ENCODE results near the gene ECT2L.

Gene ECT2L

DNA sequence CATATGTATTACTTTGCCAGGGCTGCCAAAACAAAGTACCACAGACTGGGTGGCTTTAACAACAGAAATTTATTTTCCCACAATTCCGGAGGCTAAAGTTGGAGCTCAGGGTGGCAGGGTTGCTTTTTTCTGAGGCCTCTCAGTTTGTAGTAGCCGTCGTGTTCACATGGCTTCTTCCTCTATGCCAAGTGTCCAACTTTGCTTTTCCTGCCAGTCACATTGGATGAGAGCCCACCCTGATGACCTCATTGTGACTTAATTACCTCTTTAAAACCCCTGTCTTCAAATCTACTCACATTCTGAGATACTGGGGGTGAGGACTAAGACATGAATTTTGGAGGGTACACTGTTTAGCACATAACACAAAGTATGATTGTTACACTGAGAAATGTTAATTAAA lies 9.9 kb upstream of the ECT2L start:
- Histone ChIP-seq H3K4me1 (no peaks in the 10 kb centered on the region; the same call in none of the 2 replicates), H3K27me3 (ENCODE audit: low read depth) (no peaks in the 10 kb centered on the region), H3K4me3 (no peak overlapping the region), H3K36me3 (replicated peaks) (no peaks in the 10 kb centered on the region; the same call in 1 of the 2 replicates), H3K9me3 (no peaks in the 10 kb centered on the region)
- in situ Hi-C loops (cut with MboI; ENCODE audit: low sequenced_read_pairs) = no loop called here
- DNase-seq (ENCODE audit: low spot score in 2 of 2) = no peak

GRCh38 chr6:138787138-138787537 lies 8.7 kb upstream of the ECT2L start:
- no peaks in the 10 kb centered on the region for H3K9me3 ChIP-seq
- H3K36me3 ChIP-seq (replicated peaks) = no peaks in the 10 kb centered on the region; the same call in 1 of the 2 replicates
- H3K4me3 ChIP-seq = no peak overlapping the region
- no peak for DNase-seq (ENCODE audit: low spot score in 2 of 2)
- no peaks in the 10 kb centered on the region for H3K27me3 ChIP-seq (ENCODE audit: low read depth)
- H3K4me1 ChIP-seq = no peaks in the 10 kb centered on the region; the same call in none of the 2 replicates
- in situ Hi-C loops (cut with MboI; ENCODE audit: low sequenced_read_pairs) = no loop called here

DNA sequence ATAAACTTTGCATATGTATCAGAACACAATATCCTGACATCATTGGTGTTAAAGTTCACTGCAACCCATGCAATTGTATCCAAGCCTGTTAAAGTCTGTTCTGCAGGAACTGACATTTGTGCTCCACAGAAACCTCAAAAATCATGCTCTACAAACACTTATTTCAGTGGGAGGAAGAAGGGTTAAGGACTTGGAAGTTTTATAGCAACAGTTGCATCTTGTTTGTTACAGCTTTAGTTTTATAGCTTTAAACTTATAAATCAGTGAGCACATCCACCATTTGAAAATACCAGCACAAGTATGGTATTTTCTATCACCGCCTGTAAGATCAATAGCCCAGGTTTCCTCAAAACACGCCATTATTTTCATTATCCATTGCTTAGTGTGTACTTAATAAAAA lies 884 bp downstream of the ECT2L start:
- Histone ChIP-seq H3K4me1 (no peaks in the 10 kb centered on the region), H3K36me3 (replicated peaks) (no peaks in the 10 kb centered on the region), H3K4me3 (no peak overlapping the region), H3K9me3 (no peaks in the 10 kb centered on the region), H3K27me3 (ENCODE audit: low read depth) (no peaks in the 10 kb centered on the region)
- in situ Hi-C loops (cut with MboI; ENCODE audit: low sequenced_read_pairs) = no loop called here
- DNase-seq (ENCODE audit: low spot score in 2 of 2) = no peak

- DNase-seq (ENCODE audit: low spot score in 2 of 2) = no peak
- Histone ChIP-seq H3K4me1 (no peaks in the 10 kb centered on the region), H3K36me3 (replicated peaks) (no peaks in the 10 kb centered on the region), H3K4me3 (no peak overlapping the region), H3K27me3 (ENCODE audit: low read depth) (no peaks in the 10 kb centered on the region), H3K9me3 (no peaks in the 10 kb centered on the region)
- in situ Hi-C loops (cut with MboI; ENCODE audit: low sequenced_read_pairs) = no loop called here
Observed at GRCh38 chr6:138797806-138798446, 2.0 kb downstream of the ECT2L start.

GRCh38 chr6:138800377-138801150 lies 4.7 kb downstream of the ECT2L start:
- no peaks in the 10 kb centered on the region for H3K9me3 ChIP-seq
- in situ Hi-C loops (cut with MboI; ENCODE audit: low sequenced_read_pairs) = no loop called here
- no peaks in the 10 kb centered on the region for H3K36me3 ChIP-seq (replicated peaks)
- no peaks in the 10 kb centered on the region for H3K4me1 ChIP-seq
- no peak for DNase-seq (ENCODE audit: low spot score in 2 of 2)
- no peaks in the 10 kb centered on the region for H3K27me3 ChIP-seq (ENCODE audit: low read depth)
- H3K4me3 ChIP-seq = no peak overlapping the region

GRCh38 chr6:138803331-138803730 lies 7.4 kb downstream of the ECT2L start:
- no peaks in the 10 kb centered on the region for H3K9me3 ChIP-seq
- no peak overlapping the region for H3K4me3 ChIP-seq
- no peak for DNase-seq (ENCODE audit: low spot score in 2 of 2)
- H3K36me3 ChIP-seq (replicated peaks) = no peaks in the 10 kb centered on the region
- no peaks in the 10 kb centered on the region for H3K4me1 ChIP-seq
- in situ Hi-C loops (cut with MboI; ENCODE audit: low sequenced_read_pairs) = no loop called here
- H3K27me3 ChIP-seq (ENCODE audit: low read depth) = no peaks in the 10 kb centered on the region

DNA sequence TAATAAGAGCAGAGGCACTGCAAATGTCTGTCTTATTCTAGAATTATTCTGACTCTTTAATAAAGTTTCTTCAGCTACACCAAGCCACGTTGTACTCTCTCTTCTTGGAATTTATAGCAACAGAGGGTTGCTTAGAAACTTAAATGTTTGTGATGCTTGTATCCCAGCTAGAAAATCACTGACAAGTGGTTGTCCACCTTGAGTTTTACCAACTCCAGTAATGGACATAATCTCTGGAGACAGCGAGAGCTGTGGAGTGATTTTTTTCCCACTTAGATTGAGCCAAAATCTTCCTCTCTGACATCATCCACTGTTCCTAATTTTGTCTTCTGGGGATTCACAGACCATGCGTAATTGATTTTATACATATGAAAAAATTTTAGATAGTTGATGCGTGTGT lies 8.0 kb downstream of the ECT2L start:
- DNase-seq (ENCODE audit: low spot score in 2 of 2) = no peak
- Histone ChIP-seq H3K9me3 (no peaks in the 10 kb centered on the region), H3K4me1 (no peaks in the 10 kb centered on the region), H3K4me3 (no peak overlapping the region), H3K27me3 (ENCODE audit: low read depth) (no peaks in the 10 kb centered on the region), H3K36me3 (replicated peaks) (no peaks in the 10 kb centered on the region)
- in situ Hi-C loops (cut with MboI; ENCODE audit: low sequenced_read_pairs) = no loop called here

DNA sequence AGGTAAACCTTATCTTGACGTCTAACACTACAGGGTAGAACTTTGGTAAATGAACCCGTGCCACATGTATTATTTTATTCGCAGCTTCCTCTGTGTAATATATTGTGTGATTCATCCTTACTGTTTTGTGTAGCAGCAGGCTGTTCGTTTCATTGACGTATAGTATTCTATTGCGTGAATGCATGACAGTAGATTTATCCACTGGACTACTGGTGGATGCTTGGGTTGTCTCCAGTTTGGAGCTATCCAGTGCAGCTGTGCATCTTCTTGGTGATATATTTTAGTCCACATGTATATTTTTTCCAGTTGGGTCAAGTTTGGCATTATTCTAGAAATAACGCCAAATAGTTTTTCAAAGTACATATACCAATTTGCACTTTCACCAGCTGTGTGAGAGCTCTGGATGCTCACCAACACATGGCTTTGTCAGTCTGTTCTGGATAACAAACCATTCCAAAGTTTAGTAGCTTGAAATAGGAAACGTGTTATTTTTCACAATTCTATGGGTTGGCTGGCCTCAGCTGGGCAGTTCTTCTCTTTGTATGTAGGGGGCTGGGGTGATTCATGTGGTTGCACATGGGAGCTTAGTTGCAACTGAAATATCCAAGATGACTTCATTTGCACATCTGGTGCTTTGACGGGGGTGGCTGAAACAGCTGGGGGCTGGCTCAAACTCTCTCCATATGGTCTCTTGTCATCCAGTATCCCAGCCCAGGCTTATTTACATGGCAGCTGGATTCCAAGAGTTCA lies 9.3 kb downstream of the ECT2L start:
- Histone ChIP-seq H3K4me1 (no peaks in the 10 kb centered on the region), H3K4me3 (no peak overlapping the region), H3K9me3 (no peaks in the 10 kb centered on the region), H3K36me3 (replicated peaks) (no peaks in the 10 kb centered on the region), H3K27me3 (ENCODE audit: low read depth) (no peaks in the 10 kb centered on the region)
- no peak for DNase-seq (ENCODE audit: low spot score in 2 of 2)
- in situ Hi-C loops (cut with MboI; ENCODE audit: low sequenced_read_pairs) = no loop called here

DNA sequence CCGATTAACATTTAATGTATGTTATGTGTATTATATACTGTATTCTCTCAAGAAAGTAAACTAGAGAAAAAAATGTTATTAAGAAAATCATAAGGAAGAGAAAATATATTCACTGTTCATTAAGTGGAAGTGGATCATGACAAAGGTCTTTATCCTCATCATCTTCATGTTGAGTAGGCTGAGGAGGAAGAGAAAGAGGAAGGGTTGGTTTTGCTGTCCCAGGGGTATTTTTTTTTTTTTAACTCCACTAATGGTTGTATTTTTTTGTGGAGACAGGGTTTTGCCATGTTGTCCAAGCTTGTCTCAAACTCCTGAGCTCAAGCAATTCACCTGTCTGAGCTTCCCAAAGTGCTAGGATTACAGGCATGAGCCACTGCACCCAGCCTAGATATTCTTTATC lies 11.0 kb downstream of the ECT2L start:
- no peak for DNase-seq (ENCODE audit: low spot score in 2 of 2)
- H3K4me3 ChIP-seq = no peak overlapping the region
- in situ Hi-C loops (cut with MboI; ENCODE audit: low sequenced_read_pairs) = no loop called here
- no peaks in the 10 kb centered on the region for H3K36me3 ChIP-seq (replicated peaks)
- H3K4me1 ChIP-seq = no peaks in the 10 kb centered on the region
- H3K9me3 ChIP-seq = no peaks in the 10 kb centered on the region
- H3K27me3 ChIP-seq (ENCODE audit: low read depth) = no peaks in the 10 kb centered on the region

DNA sequence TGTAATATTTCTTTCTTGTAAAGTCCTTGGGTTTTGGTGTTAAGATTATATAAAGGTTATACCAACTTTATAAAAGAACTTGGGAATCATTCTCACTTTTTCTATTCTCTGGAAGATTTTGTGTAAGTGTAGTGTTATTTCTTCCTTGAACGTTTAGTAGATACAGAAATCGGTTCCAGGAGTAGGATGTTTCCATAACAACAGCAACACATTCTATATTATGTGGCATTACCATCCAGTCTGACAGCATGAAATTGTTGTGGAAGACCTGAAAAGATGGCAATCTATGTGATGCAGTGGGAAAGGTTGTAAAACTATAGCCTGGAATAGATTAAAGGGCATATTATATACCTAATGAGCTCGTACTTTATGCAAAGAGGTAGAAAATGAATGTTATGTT lies 13.8 kb downstream of the ECT2L start:
- no peaks in the 10 kb centered on the region for H3K27me3 ChIP-seq (ENCODE audit: low read depth)
- H3K4me1 ChIP-seq = no peaks in the 10 kb centered on the region
- H3K9me3 ChIP-seq = no peaks in the 10 kb centered on the region
- no peak overlapping the region for H3K4me3 ChIP-seq
- no peak for DNase-seq (ENCODE audit: low spot score in 2 of 2)
- in situ Hi-C loops (cut with MboI; ENCODE audit: low sequenced_read_pairs) = loop anchor here (10.0 kb wide), 1 partner anchor 545 kb away; no protein-coding TSS in a partner anchor
- no peaks in the 10 kb centered on the region for H3K36me3 ChIP-seq (replicated peaks)

GRCh38 chr6:138811866-138812265 lies 16.0 kb downstream of the ECT2L start:
- DNase-seq (ENCODE audit: low spot score in 2 of 2) = no peak
- Histone ChIP-seq H3K4me1 (no peaks in the 10 kb centered on the region), H3K9me3 (no peaks in the 10 kb centered on the region), H3K36me3 (replicated peaks) (no peaks in the 10 kb centered on the region), H3K27me3 (ENCODE audit: low read depth) (no peaks in the 10 kb centered on the region), H3K4me3 (no peak overlapping the region)
- in situ Hi-C loops (cut with MboI; ENCODE audit: low sequenced_read_pairs) = loop anchor here (10.0 kb wide), 1 partner anchor 543 kb away; no protein-coding TSS in a partner anchor

- in situ Hi-C loops (cut with MboI; ENCODE audit: low sequenced_read_pairs) = loop anchor here (10.0 kb wide), 1 partner anchor 540 kb away; no protein-coding TSS in a partner anchor
- no peak overlapping the region for H3K4me3 ChIP-seq
- no peaks in the 10 kb centered on the region for H3K9me3 ChIP-seq
- DNase-seq (ENCODE audit: low spot score in 2 of 2) = no peak
- no peaks in the 10 kb centered on the region for H3K36me3 ChIP-seq (replicated peaks)
- no peaks in the 10 kb centered on the region for H3K27me3 ChIP-seq (ENCODE audit: low read depth)
- H3K4me1 ChIP-seq = no peaks in the 10 kb centered on the region
Observed at GRCh38 chr6:138814179-138814834, 18.4 kb downstream of the ECT2L start.

GRCh38 chr6:138815221-138815620 lies 19.3 kb downstream of the ECT2L start:
- in situ Hi-C loops (cut with MboI; ENCODE audit: low sequenced_read_pairs) = loop anchor here (10.0 kb wide), 1 partner anchor 540 kb away; no protein-coding TSS in a partner anchor
- no peaks in the 10 kb centered on the region for H3K27me3 ChIP-seq (ENCODE audit: low read depth)
- no peak for DNase-seq (ENCODE audit: low spot score in 2 of 2)

More at GRCh38 chr6:138815221-138815620, 19.3 kb downstream of the ECT2L start:
- H3K36me3 ChIP-seq (replicated peaks) = no peaks in the 10 kb centered on the region
- H3K9me3 ChIP-seq = no peaks in the 10 kb centered on the region
- H3K4me3 ChIP-seq = no peak overlapping the region
- H3K4me1 ChIP-seq = no peaks in the 10 kb centered on the region

Data from HAP-1 (cell line).